Fibroblast of the aortic adventitia (primary cell): ENCODE measurements around the gene AIMP1. TPM values are rescaled to one million over a fixed set of nuclear protein-coding genes. Genes with fewer than 3 reads are reported as not detected.
A peak's percentile ranks its signal among the peaks of the same experiment; 100 is the strongest.

Experiments used
- DNase-seq: peaks from one replicate; pipeline ENCODE4 v3.0.0-alpha.2; 2010; ENCODE audit warnings: low read depth
- H3K4me3 ChIP-seq: 2 replicates; pipeline ENCODE4 v1.5.1; 2011; ENCODE audit warnings: low read depth, mild to moderate bottlenecking, control low read depth, low read length, moderate library complexity
- total RNA-seq: library from RNA; depleted of rRNA; stranded (reverse); fragments of >200 nt; gene quantifications from 2 replicates; pipeline ENCODE4 v1.2.3, GENCODE V29; 2012; ENCODE audit warnings: low replicate concordance
- TF ChIP-seq, protein P1 (sequence below): IDR thresholded peaks from 2 replicates; pipeline ENCODE4 v1.5.1; 2011; ENCODE audit warnings: mild to moderate bottlenecking, low read length, control low read depth, inconsistent platforms; ENCODE audit not compliant: insufficient read depth

The AIMP1 gene
- total RNA-seq, 1 donor = 30.7 TPM

DNA sequence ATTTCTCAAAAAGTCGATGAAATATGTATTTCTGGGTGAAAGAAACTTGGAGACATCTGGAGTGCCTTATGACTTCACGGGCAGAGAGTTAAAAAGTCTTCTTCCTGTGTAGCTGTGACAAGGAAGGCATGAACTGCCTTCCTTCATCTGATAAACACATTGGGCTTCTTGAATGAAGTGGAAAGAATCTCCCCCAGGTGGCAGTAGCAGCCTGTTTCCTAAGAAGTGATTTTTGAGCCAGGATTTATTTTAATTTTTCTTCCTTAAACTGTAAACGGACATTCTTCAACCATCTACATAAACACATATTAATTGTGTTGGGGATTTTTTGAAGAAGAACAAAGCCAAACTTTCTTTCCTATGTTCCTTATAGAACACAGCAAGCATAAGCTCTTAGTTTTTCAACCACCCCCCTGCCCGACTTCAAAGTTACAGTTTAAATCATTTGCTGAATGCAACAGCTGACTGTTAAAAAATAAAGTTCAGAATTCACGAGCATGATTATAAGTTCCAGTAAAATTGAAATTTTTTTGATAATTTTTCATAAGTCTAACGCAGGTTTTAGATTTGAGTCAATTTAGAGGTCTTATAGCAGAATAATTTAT is 53.2 kb downstream of the AIMP1 start:
- TF ChIP-seq, protein P1, sequence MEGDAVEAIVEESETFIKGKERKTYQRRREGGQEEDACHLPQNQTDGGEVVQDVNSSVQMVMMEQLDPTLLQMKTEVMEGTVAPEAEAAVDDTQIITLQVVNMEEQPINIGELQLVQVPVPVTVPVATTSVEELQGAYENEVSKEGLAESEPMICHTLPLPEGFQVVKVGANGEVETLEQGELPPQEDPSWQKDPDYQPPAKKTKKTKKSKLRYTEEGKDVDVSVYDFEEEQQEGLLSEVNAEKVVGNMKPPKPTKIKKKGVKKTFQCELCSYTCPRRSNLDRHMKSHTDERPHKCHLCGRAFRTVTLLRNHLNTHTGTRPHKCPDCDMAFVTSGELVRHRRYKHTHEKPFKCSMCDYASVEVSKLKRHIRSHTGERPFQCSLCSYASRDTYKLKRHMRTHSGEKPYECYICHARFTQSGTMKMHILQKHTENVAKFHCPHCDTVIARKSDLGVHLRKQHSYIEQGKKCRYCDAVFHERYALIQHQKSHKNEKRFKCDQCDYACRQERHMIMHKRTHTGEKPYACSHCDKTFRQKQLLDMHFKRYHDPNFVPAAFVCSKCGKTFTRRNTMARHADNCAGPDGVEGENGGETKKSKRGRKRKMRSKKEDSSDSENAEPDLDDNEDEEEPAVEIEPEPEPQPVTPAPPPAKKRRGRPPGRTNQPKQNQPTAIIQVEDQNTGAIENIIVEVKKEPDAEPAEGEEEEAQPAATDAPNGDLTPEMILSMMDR = peak; percentile 79
- DNase-seq = peak; percentile 92
- no peak overlapping the region for H3K4me3 ChIP-seq

- DNase-seq = no peak
- no peak overlapping the region for H3K4me3 ChIP-seq
- TF ChIP-seq, protein P1 = no peak
These were observed 53.9 kb downstream of the AIMP1 start for GRCh38 chr4:106370214-106370613.

GRCh38 chr4:106371161-106371560 is 54.8 kb downstream of the AIMP1 start:
- H3K4me3 ChIP-seq = no peak overlapping the region
- DNase-seq = no peak
- TF ChIP-seq, protein P1 = no peak

- no peak overlapping the region for H3K4me3 ChIP-seq
- DNase-seq = no peak
- TF ChIP-seq, protein P1 = no peak
These were observed 56.7 kb downstream of the AIMP1 start for GRCh38 chr4:106373026-106373425.

DNA sequence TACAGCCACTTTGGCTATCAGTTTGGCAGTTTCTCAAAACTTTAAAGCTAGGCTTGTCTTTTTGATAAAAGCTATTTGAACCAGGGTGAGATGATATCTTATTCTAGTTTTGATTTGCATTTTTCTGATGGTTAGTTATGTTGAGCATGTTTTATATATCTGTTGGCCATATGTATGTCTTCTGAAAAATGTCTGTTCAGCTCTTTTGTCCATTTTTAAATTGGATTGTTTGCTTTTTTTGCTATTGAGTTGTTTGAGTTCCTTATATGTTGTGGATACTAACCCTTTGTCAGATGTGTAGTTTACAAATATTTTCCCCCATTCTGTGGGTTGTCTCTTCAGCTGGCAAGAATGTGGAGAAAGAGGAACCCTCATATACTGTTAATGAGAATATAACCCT is 63.8 kb downstream of the AIMP1 start:
- TF ChIP-seq, protein P1 = no peak
- no peak for DNase-seq
- H3K4me3 ChIP-seq = no peak overlapping the region

DNA sequence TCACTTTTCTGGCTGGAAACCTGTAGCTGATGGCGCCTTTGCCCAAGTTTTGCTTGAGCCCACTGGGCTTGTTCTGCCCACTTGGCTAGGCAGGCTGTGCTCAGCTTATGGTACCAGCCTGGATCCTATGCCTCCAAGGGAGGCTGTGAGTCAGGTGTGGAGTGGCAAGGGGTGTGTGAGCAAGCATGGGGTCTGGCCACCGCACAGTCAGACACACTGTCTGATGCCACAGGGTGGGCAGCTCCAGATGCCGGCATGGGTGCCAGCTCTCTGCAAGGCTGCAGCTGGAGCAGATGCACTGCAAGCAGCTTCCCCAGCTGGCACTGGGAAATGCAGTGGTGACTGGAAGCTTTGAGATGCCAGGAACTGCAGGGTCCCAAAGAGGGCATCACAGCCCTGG is 68.5 kb downstream of the AIMP1 start:
- DNase-seq = no peak
- no peak overlapping the region for H3K4me3 ChIP-seq
- TF ChIP-seq, protein P1 = no peak

DNA sequence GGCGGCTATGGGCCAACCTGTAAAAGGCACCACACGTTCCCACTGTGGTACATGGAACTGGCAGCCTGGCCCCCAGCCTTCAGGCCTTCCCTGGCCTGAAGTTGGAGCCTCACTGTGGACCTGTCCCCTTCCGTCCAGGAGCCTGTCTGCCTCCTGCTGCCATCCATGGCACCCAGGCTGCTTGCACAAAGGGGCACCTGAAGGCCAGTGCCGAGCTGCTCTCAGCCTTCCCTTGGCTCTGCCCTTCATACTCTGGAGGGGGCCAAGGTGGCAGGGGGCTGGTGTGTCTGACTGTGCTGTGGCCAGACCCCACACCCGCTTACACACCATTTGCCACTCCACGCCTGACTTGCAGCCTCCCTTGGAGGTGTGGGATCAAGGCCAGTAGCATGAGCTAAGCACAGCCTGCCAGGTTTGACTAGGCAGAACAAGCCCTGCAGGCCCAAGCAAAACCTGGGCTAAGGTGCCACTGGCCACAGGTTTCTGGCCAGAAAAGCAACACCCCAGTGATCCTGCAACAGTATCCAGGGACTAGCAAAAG is 69.6 kb downstream of the AIMP1 start:
- DNase-seq = no peak
- TF ChIP-seq, protein P1 = no peak
- no peak overlapping the region for H3K4me3 ChIP-seq
